ENCODE measurements around the gene OR10P1.
"Not testable (repeated sequence)": the region's sequence is repeated elsewhere in the genome, so short reads cannot be mapped to it uniquely, and the experiment has no call there.

Gene OR10P1

GRCh38 chr12:55636853-55637252 lies at the start of gene OR10P1:
Gene OR10P1 (plus strand): TSS chr12:55636892. CDS start chr12:55636892, 0 bp downstream.
- H3K4me3 ChIP-seq (ENCODE audit: control insufficient read depth, low read depth, low read length), result no peak within 1 kb of the TSS
- TF ChIP-seq, protein P1, sequence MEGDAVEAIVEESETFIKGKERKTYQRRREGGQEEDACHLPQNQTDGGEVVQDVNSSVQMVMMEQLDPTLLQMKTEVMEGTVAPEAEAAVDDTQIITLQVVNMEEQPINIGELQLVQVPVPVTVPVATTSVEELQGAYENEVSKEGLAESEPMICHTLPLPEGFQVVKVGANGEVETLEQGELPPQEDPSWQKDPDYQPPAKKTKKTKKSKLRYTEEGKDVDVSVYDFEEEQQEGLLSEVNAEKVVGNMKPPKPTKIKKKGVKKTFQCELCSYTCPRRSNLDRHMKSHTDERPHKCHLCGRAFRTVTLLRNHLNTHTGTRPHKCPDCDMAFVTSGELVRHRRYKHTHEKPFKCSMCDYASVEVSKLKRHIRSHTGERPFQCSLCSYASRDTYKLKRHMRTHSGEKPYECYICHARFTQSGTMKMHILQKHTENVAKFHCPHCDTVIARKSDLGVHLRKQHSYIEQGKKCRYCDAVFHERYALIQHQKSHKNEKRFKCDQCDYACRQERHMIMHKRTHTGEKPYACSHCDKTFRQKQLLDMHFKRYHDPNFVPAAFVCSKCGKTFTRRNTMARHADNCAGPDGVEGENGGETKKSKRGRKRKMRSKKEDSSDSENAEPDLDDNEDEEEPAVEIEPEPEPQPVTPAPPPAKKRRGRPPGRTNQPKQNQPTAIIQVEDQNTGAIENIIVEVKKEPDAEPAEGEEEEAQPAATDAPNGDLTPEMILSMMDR (conservative IDR thresholded peaks at IDR 0.05; ENCODE audit: control insufficient read depth, insufficient read depth, low read depth, low read length), result no peak
- no peak for DNase-seq (ENCODE audit: low read depth)

- DNase-seq (ENCODE audit: low read depth); H3K4me3 ChIP-seq (ENCODE audit: control insufficient read depth, low read depth, low read length): not testable (repeated sequence)
Observed at GRCh38 chr12:55590152-55590551, 46.5 kb upstream of the OR10P1 start.

GRCh38 chr12:55607821-55608594 lies 28.7 kb upstream of the OR10P1 start:
- no peak overlapping the region for H3K4me3 ChIP-seq (ENCODE audit: control insufficient read depth, low read depth, low read length)
- no peak for DNase-seq (ENCODE audit: low read depth)
- TF ChIP-seq, protein P1 (conservative IDR thresholded peaks at IDR 0.05; ENCODE audit: control insufficient read depth, insufficient read depth, low read depth, low read length), result no peak

DNA sequence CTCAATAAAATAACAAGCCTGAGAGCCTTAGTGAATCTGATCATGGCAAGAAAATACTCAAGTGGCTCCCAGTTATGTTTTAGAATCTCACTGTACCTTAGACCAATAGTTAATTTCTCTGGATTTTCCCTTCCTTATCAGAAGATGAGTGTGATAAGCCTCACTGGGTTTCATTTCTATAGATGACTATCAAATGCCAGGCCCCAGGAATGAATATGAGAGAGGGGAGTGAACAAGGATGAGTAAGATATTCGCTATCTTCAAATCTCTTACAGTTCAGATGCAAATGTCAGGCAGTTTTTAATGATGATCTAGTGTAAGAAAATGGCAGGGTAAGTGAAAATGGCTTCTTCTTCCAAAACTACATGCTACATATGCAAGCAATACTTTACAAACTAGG lies 26.1 kb upstream of the OR10P1 start:
- no peak overlapping the region for H3K4me3 ChIP-seq (ENCODE audit: control insufficient read depth, low read depth, low read length)
- TF ChIP-seq, protein P1 (conservative IDR thresholded peaks at IDR 0.05; ENCODE audit: control insufficient read depth, insufficient read depth, low read depth, low read length), result no peak

DNA sequence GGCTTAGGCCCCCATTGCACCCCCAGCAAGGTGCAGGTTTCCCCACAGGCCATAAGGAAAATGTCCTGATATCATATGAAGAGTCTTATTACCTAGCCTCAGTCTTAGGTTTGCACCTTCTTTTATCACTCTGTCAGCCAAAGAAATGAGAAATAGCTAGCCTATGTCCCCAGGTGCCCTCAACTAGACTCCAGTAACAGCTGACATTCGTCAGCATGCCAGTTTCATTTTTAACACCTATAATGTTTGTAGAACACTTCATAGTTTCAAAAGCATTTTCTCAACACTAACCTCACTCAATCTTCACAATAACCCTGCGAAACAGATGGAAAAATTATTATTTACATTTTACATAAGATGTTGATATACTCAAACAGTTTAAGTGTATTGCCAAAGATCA lies 24.0 kb upstream of the OR10P1 start:
- TF ChIP-seq, protein P1 (conservative IDR thresholded peaks at IDR 0.05; ENCODE audit: control insufficient read depth, insufficient read depth, low read depth, low read length), result no peak

More for the DNA sequence above, 26.1 kb upstream of the OR10P1 start:
- no peak for DNase-seq (ENCODE audit: low read depth)

GRCh38 chr12:55614764-55615163 lies 21.9 kb upstream of the OR10P1 start:
- TF ChIP-seq, protein P1 (conservative IDR thresholded peaks at IDR 0.05; ENCODE audit: control insufficient read depth, insufficient read depth, low read depth, low read length), result no peak
- H3K4me3 ChIP-seq (ENCODE audit: control insufficient read depth, low read depth, low read length), result no peak overlapping the region
- no peak for DNase-seq (ENCODE audit: low read depth)

More for the DNA sequence above, 24.0 kb upstream of the OR10P1 start:
- H3K4me3 ChIP-seq (ENCODE audit: control insufficient read depth, low read depth, low read length), result no peak overlapping the region
- DNase-seq (ENCODE audit: low read depth), result no peak

- TF ChIP-seq, protein P1 (conservative IDR thresholded peaks at IDR 0.05; ENCODE audit: control insufficient read depth, insufficient read depth, low read depth, low read length), result peak; percentile 76
- peak; percentile 93 for DNase-seq (ENCODE audit: low read depth)
Observed at GRCh38 chr12:55619354-55620138, 17.1 kb upstream of the OR10P1 start.

More at GRCh38 chr12:55619354-55620138, 17.1 kb upstream of the OR10P1 start:
- no peak overlapping the region for H3K4me3 ChIP-seq (ENCODE audit: control insufficient read depth, low read depth, low read length)

Measured in fibroblast of mammary gland (primary cell).